MM.1S (cell line): ENCODE results near the gene TPI1.

Source experiments
- DNase-seq: peaks from one replicate; pipeline ENCODE4 v3.0.0-alpha.2; 2015
- H2AFZ ChIP-seq: fragments of 300-600 bp; sonication (generic); 2 replicates; pipeline ENCODE4 v1.6.0; 2016; ENCODE audit warnings: antibody characterized with exemption, low read length
- H3F3A ChIP-seq: fragments of 300-600 bp; sonication (generic); 2 replicates; pipeline ENCODE4 v1.6.1; 2016; ENCODE audit warnings: mild to moderate bottlenecking, antibody characterized with exemption, low read length, moderate library complexity, mixed read lengths; ENCODE audit not compliant: insufficient read depth
- H3K27ac ChIP-seq: fragments of 300-600 bp; sonication (generic); 2 replicates; pipeline ENCODE4 v1.5.1; 2016; ENCODE audit warnings: mild to moderate bottlenecking, low read length
- H3K27me3 ChIP-seq: fragments of 300-600 bp; sonication (generic); replicated peaks from 2 replicates; pipeline ENCODE4 v1.6.0; 2016; ENCODE audit warnings: low read length; ENCODE audit not compliant: insufficient read depth
- H3K36me3 ChIP-seq: fragments of 300-600 bp; sonication (generic); replicated peaks from 2 replicates; pipeline ENCODE4 v1.6.1; 2016; ENCODE audit warnings: mild to moderate bottlenecking, low read length, mixed read lengths; ENCODE audit not compliant: insufficient read depth
- H3K4me1 ChIP-seq: fragments of 300-600 bp; sonication (generic); 2 replicates; pipeline ENCODE4 v1.6.1; 2016; ENCODE audit warnings: low read length, mixed read lengths
- H3K4me2 ChIP-seq: fragments of 300-600 bp; sonication (generic); 2 replicates; pipeline ENCODE4 v1.6.0; 2016; ENCODE audit warnings: low read depth, low read length
- H3K4me3 ChIP-seq: fragments of 300-600 bp; sonication (generic); 2 replicates; pipeline ENCODE4 v1.5.1; 2016; ENCODE audit warnings: low read length, mixed read lengths
- H3K79me2 ChIP-seq: fragments of 300-600 bp; sonication (generic); 2 replicates; pipeline ENCODE4 v1.6.1; 2016; ENCODE audit warnings: mixed run types, low read length, mixed read lengths
- H3K9ac ChIP-seq: fragments of 300-600 bp; sonication (generic); 2 replicates; pipeline ENCODE4 v1.6.1; 2016; ENCODE audit warnings: low read length, mixed read lengths
- H3K9me2 ChIP-seq: fragments of 300-600 bp; sonication (generic); replicated peaks from 2 replicates; pipeline ENCODE4 v1.6.1; 2016; ENCODE audit warnings: mild to moderate bottlenecking, low read length, mixed read lengths; ENCODE audit not compliant: insufficient read depth
- H3K9me3 ChIP-seq: fragments of 300-600 bp; sonication (generic); replicated peaks from 2 replicates; pipeline ENCODE4 v1.6.1; 2016; ENCODE audit warnings: mild to moderate bottlenecking, low read length, mixed read lengths; ENCODE audit not compliant: insufficient read depth
- H4K20me1 ChIP-seq: fragments of 300-600 bp; sonication (generic); 2 replicates; pipeline ENCODE4 v1.6.1; 2016; ENCODE audit warnings: mild to moderate bottlenecking, low read length, moderate library complexity, mixed read lengths; ENCODE audit not compliant: insufficient read depth
- CTCF ChIP-seq: fragments of 300-600 bp; sonication (generic); IDR thresholded peaks from 2 replicates; pipeline ENCODE4 v1.5.1; 2016; ENCODE audit warnings: antibody characterized with exemption, low read length, mixed read lengths
- EZH2 ChIP-seq: fragments of 300-600 bp; sonication (generic); optimal IDR thresholded peaks from 2 replicates; pipeline ENCODE3; 2017; ENCODE audit warnings: low read depth, mild to moderate bottlenecking, antibody characterized with exemption, low read length, mixed read lengths
- EZH2phosphoT487 ChIP-seq: fragments of 300-600 bp; sonication (generic); IDR thresholded peaks from 2 replicates; pipeline ENCODE4 v1.6.1; 2018; ENCODE audit warnings: antibody characterized with exemption, low read length

Gene TPI1

GRCh38 chr12:6840761-6841515 lies 26.4 kb upstream of the TPI1 start, which contains the start of gene GNB3:
TSS of gene GNB3 (plus strand) at chr12:6840925. CDS start at chr12:6841288, 363 bp downstream.
- no peaks in the 10 kb centered on the region for H3K9me2 ChIP-seq
- no peak within 1 kb of the TSS for H3K4me3 ChIP-seq
- H3K4me1 ChIP-seq = peaks cover 11% of the 10 kb centered on the region
- no peak for DNase-seq
- TF ChIP-seq CTCF (no peak), EZH2phosphoT487 (no peak), EZH2 (no peak)
- peak within 1 kb of the TSS; percentile 25; the same call in 1 of the 2 replicates for H3K27ac ChIP-seq
- H3K79me2 ChIP-seq = no peaks in the 10 kb centered on the region
- no peaks in the 10 kb centered on the region for H3K27me3 ChIP-seq
- H3K4me2 ChIP-seq = peak within 1 kb of the TSS; percentile 56
- peak within 1 kb of the TSS; percentile 7; the same call in 1 of the 2 replicates for H3K9ac ChIP-seq
- peak within 1 kb of the TSS; percentile 72 for H2AFZ ChIP-seq
- no peaks in the 10 kb centered on the region for H3F3A ChIP-seq
- no peaks in the 10 kb centered on the region for H3K36me3 ChIP-seq
- no peaks in the 10 kb centered on the region for H4K20me1 ChIP-seq
- H3K9me3 ChIP-seq = no peaks in the 10 kb centered on the region

GRCh38 chr12:6842075-6842474 lies 25.3 kb upstream of the TPI1 start:
- TF ChIP-seq EZH2 = no peak
- no peak for TF ChIP-seq EZH2phosphoT487
- no peak for TF ChIP-seq CTCF
- no peak for DNase-seq
- Histone ChIP-seq H3K9me2 (no peaks in the 10 kb centered on the region), H3F3A (no peaks in the 10 kb centered on the region), H2AFZ (no peak overlapping the region), H3K4me2 (no peak overlapping the region), H3K79me2 (no peaks in the 10 kb centered on the region), H3K27ac (no peak overlapping the region), H3K9ac (no peak overlapping the region), H3K27me3 (no peaks in the 10 kb centered on the region), H3K36me3 (no peaks in the 10 kb centered on the region), H3K4me1 (peaks cover 11% of the 10 kb centered on the region), H3K9me3 (no peaks in the 10 kb centered on the region), H3K4me3 (no peak overlapping the region), H4K20me1 (no peaks in the 10 kb centered on the region)

DNA sequence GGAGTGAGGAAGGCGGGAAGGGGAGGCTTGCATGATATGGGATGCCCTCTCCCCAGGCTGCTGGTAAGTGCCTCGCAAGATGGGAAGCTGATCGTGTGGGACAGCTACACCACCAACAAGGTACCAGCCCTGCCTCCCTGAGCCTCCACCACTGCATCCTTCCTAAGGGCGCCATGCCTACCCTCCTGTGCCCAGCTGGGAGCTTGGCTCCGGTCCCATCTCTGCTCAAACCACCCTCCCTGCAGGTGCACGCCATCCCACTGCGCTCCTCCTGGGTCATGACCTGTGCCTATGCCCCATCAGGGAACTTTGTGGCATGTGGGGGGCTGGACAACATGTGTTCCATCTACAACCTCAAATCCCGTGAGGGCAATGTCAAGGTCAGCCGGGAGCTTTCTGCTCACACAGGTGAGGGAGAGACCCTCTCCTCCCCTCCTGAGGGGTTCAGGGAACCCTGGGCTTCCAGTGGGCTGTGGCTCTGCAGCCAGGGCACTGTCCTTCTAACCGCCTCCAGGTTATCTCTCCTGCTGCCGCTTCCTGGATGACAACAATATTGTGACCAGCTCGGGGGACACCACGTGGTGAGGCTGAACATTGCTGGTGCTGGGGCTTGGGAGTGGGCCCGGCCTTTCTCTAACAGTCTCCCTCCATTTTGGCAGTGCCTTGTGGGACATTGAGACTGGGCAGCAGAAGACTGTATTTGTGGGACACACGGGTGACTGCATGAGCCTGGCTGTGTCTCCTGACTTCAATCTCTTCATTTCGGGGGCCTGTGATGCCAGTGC lies 24.0 kb upstream of the TPI1 start:
- no peaks in the 10 kb centered on the region for H3K27me3 ChIP-seq
- peaks cover 11% of the 10 kb centered on the region for H3K4me1 ChIP-seq
- no peaks in the 10 kb centered on the region for H3K79me2 ChIP-seq
- H4K20me1 ChIP-seq = no peaks in the 10 kb centered on the region
- no peaks in the 10 kb centered on the region for H3K9me3 ChIP-seq
- no peak overlapping the region for H3K4me2 ChIP-seq
- H3K27ac ChIP-seq = no peak overlapping the region
- H3K4me3 ChIP-seq = no peak overlapping the region
- DNase-seq = no peak
- no peaks in the 10 kb centered on the region for H3K36me3 ChIP-seq
- H2AFZ ChIP-seq = no peak overlapping the region
- H3F3A ChIP-seq = no peaks in the 10 kb centered on the region
- TF ChIP-seq EZH2phosphoT487 = no peak
- TF ChIP-seq CTCF = 0 out of 2 replicates have a peak, but pooled peaks have one; percentile 7
- no peak overlapping the region for H3K9ac ChIP-seq
- H3K9me2 ChIP-seq = no peaks in the 10 kb centered on the region
